HUES48 (cell line): ENCODE measurements around the gene RNF180.

Experiments
- H3K27ac ChIP-seq: one replicate; pipeline ENCODE4 v1.7.0; 2013; ENCODE audit warnings: low read depth, low read length, inconsistent platforms
- H3K27me3 ChIP-seq: 2 replicates; pipeline ENCODE4 v1.6.1; 2013; ENCODE audit warnings: mild to moderate bottlenecking, low read length; ENCODE audit not compliant: control insufficient read depth, insufficient read depth
- H3K36me3 ChIP-seq: 2 replicates; pipeline ENCODE4 v1.6.1; 2013; ENCODE audit warnings: low read length; ENCODE audit not compliant: control insufficient read depth, insufficient read depth
- H3K4me1 ChIP-seq: 2 replicates; pipeline ENCODE4 v1.6.1; 2013; ENCODE audit warnings: mild to moderate bottlenecking, low read length; ENCODE audit not compliant: control insufficient read depth, insufficient read depth
- H3K4me3 ChIP-seq: 2 replicates; pipeline ENCODE4 v1.5.1; 2013; ENCODE audit warnings: mild to moderate bottlenecking, low read depth, low read length
- H3K9ac ChIP-seq: 2 replicates; pipeline ENCODE4 v1.6.1; 2013; ENCODE audit warnings: mild to moderate bottlenecking, low read depth, low read length, moderate library complexity
- H3K9me3 ChIP-seq: 2 replicates; pipeline ENCODE4 v1.6.1; 2013; ENCODE audit warnings: low read length; ENCODE audit not compliant: control insufficient read depth, insufficient read depth

RNF180 gene

GRCh38 chr5:64149857-64150521 lies 15.7 kb upstream of the RNF180 start:
- Histone ChIP-seq H3K27me3 (no peaks in the 10 kb centered on the region), H3K9me3 (peaks cover 18% of the 10 kb centered on the region), H3K4me1 (no peaks in the 10 kb centered on the region), H3K27ac (no peak overlapping the region), H3K4me3 (no peak overlapping the region), H3K36me3 (no peaks in the 10 kb centered on the region), H3K9ac (no peak overlapping the region)

GRCh38 chr5:64156261-64156660 lies 9.4 kb upstream of the RNF180 start:
- peaks cover 14% of the 10 kb centered on the region for H3K9me3 ChIP-seq
- H3K4me3 ChIP-seq, result no peak overlapping the region
- H3K36me3 ChIP-seq, result no peaks in the 10 kb centered on the region
- H3K27ac ChIP-seq, result no peak overlapping the region
- H3K9ac ChIP-seq, result no peak overlapping the region
- H3K4me1 ChIP-seq, result no peaks in the 10 kb centered on the region
- H3K27me3 ChIP-seq, result no peaks in the 10 kb centered on the region

DNA sequence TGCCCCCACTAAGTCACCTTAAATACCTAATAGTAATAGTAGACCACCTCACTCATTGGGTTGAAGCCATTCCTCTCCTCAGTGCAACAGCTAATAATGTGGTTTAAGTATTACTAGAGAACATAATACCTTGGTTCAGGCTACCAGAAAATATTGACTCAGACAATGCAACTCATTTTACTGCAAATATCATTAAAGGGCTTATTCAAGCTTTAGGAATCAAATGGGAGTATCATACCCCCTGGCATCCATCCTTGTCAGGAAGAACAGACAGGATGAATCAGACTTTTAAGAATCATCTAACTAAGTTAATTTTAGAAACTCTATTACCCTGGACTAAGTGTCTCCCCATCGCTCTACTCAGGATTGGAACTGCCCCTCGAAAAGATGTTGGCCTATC lies 6.8 kb upstream of the RNF180 start:
- Histone ChIP-seq H3K27me3 (no peaks in the 10 kb centered on the region), H3K4me1 (no peaks in the 10 kb centered on the region), H3K36me3 (no peaks in the 10 kb centered on the region), H3K9ac (no peak overlapping the region), H3K4me3 (no peak overlapping the region), H3K9me3 (peaks cover 6% of the 10 kb centered on the region), H3K27ac (no peak overlapping the region)

- H3K27me3 ChIP-seq, result peaks cover 11% of the 10 kb centered on the region
- H3K4me1 ChIP-seq, result no peaks in the 10 kb centered on the region
- H3K27ac ChIP-seq, result no peak overlapping the region
These were observed 5.4 kb upstream of the RNF180 start for GRCh38 chr5:64160201-64160600.

GRCh38 chr5:64161420-64161819 lies 4.2 kb upstream of the RNF180 start:
- Histone ChIP-seq H3K4me1 (peaks cover 2% of the 10 kb centered on the region; the same call in 1 of the 2 replicates), H3K9me3 (no peaks in the 10 kb centered on the region), H3K27ac (no peak overlapping the region), H3K9ac (no peak overlapping the region), H3K36me3 (no peaks in the 10 kb centered on the region), H3K4me3 (no peak overlapping the region), H3K27me3 (peaks cover 18% of the 10 kb centered on the region)

More at GRCh38 chr5:64160201-64160600, 5.4 kb upstream of the RNF180 start:
- Histone ChIP-seq H3K36me3 (no peaks in the 10 kb centered on the region), H3K9ac (no peak overlapping the region), H3K4me3 (no peak overlapping the region), H3K9me3 (no peaks in the 10 kb centered on the region)

DNA sequence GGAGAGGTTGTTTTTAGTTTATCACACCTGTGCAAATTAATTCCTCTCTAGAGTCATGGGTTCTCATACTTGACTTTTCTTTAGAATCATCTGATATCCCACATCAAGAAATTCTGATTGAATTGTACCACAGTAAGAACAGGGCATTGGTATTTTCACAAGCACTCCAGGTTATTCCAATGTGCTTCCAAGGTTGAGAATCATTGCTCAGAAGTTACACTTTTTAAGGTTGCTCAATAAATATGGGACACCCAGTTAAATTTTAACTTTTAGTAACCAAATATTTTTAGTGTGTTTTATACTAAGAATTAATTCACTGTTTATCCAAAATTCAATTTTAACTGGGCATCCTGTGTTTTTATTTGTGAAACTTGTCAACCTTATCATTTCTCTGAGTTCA lies 2.5 kb upstream of the RNF180 start:
- Histone ChIP-seq H3K27me3 (peaks cover 26% of the 10 kb centered on the region), H3K9me3 (no peaks in the 10 kb centered on the region), H3K27ac (no peak overlapping the region), H3K4me1 (peaks cover 4% of the 10 kb centered on the region; the same call in 1 of the 2 replicates), H3K9ac (no peak overlapping the region), H3K36me3 (no peaks in the 10 kb centered on the region), H3K4me3 (no peak overlapping the region)

DNA sequence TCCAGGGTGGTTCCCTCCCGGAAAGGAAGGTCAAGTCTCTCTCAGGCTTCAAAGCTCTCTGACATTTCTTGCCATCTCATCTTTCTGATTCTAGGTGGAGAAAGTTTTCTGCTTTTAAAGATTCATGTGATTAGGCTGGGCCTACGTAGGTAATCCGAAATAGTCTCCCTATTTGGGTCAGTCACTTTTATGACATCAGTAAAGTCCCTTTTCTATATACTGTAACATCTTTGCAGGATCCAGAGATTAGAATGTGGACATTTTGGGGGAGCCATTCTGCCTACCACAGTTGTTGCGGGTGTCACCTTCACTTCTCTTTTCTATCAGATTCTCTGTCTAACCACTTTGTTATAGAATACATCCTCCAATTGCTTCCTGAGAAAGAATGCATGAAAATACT lies 1.9 kb upstream of the RNF180 start:
- no peak overlapping the region for H3K27ac ChIP-seq
- H3K9ac ChIP-seq, result no peak overlapping the region
- H3K36me3 ChIP-seq, result no peaks in the 10 kb centered on the region
- H3K4me1 ChIP-seq, result peaks cover 4% of the 10 kb centered on the region; the same call in 1 of the 2 replicates
- peaks cover 26% of the 10 kb centered on the region for H3K27me3 ChIP-seq
- H3K9me3 ChIP-seq, result no peaks in the 10 kb centered on the region
- H3K4me3 ChIP-seq, result no peak overlapping the region

DNA sequence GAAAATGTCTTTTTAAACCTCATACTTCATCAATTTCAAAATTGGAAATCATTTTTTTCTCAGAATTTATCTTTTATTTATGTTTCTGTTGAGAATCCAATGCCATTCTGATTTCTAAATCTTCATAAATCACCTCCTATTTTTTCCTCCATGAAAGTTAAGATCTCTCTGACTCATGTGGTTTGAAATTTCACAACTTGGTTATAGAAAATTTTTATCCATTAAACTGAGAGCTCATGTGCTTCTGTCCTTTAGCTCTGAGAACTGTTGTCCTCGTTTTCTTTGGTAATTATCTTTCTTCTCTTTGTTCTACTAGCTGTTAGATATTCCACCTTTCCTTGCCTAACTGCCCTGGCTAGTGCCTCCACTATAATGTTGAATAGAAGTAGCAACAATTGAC lies 1.5 kb upstream of the RNF180 start:
- Histone ChIP-seq H3K9me3 (no peaks in the 10 kb centered on the region), H3K4me3 (no peak overlapping the region), H3K9ac (no peak overlapping the region), H3K4me1 (peaks cover 4% of the 10 kb centered on the region; the same call in 1 of the 2 replicates), H3K27ac (no peak overlapping the region), H3K27me3 (peaks cover 26% of the 10 kb centered on the region), H3K36me3 (no peaks in the 10 kb centered on the region)

DNA sequence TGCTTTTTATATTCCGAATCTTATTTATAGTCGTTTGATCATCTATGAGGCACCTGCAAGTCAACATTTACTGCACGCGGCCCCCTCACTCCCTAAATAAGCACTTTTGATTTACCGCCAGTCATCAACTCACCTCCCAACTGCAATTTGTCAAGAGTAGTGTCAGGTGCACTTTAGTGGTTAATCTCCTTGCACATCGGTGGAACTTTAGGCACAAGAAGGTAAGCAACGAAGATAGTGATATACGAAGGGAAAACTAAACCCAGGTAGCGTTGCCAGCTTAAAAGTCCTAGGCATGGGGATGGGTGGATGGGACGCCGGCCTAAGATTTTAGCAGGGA lies 513 bp upstream of the RNF180 start:
- Histone ChIP-seq H3K36me3 (no peaks in the 10 kb centered on the region), H3K27me3 (peaks cover 26% of the 10 kb centered on the region), H3K27ac (no peak overlapping the region), H3K4me1 (peaks cover 4% of the 10 kb centered on the region; the same call in 1 of the 2 replicates), H3K4me3 (peak overlapping the region; percentile 86), H3K9me3 (no peaks in the 10 kb centered on the region), H3K9ac (peak overlapping the region; percentile 59; the same call in 1 of the 2 replicates)

- peak overlapping the region; percentile 59 for H3K9ac ChIP-seq
- H3K27ac ChIP-seq, result no peak overlapping the region
These were observed 737 bp downstream of the RNF180 start for GRCh38 chr5:64166201-64166959.

DNA sequence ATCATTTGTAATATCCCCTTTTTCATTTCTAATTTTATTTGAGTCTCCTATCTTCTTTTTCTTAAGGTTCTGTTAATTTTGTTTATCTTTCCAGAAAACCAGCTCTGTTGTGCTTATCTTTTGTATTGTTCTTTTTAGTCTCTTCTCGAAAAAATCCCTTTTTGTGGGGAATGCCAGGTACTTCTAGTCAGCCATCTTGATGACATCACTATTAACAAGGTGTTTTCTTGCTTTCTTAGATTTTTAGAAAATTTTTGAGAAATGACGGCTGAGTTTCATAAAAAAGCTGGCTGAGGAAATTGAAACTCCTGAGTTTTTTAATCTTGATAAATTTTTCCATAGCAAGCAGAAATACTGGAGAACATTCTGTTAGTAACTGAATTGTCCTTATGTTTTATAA lies 10.7 kb downstream of the RNF180 start:
- Histone ChIP-seq H3K9ac (no peak overlapping the region), H3K27me3 (no peaks in the 10 kb centered on the region), H3K9me3 (no peaks in the 10 kb centered on the region), H3K36me3 (no peaks in the 10 kb centered on the region), H3K27ac (no peak overlapping the region), H3K4me1 (no peaks in the 10 kb centered on the region), H3K4me3 (no peak overlapping the region)

More at GRCh38 chr5:64166201-64166959, 737 bp downstream of the RNF180 start:
- Histone ChIP-seq H3K4me3 (peak overlapping the region; percentile 86), H3K4me1 (peaks cover 4% of the 10 kb centered on the region; the same call in 1 of the 2 replicates), H3K27me3 (peaks cover 26% of the 10 kb centered on the region), H3K9me3 (no peaks in the 10 kb centered on the region), H3K36me3 (no peaks in the 10 kb centered on the region)
